ENCODE data around the gene OGFOD3. TPM values are rescaled to one million over a fixed set of nuclear protein-coding genes. Genes with fewer than 3 reads are reported as not detected.
"Not testable (repeated sequence)": the region's sequence is repeated elsewhere in the genome, so short reads cannot be mapped to it uniquely, and the experiment has no call there.

The OGFOD3 gene
- total and polyA plus RNA-seq, 12 donors = 17.9 to 131 (median 42.0) TPM

DNA sequence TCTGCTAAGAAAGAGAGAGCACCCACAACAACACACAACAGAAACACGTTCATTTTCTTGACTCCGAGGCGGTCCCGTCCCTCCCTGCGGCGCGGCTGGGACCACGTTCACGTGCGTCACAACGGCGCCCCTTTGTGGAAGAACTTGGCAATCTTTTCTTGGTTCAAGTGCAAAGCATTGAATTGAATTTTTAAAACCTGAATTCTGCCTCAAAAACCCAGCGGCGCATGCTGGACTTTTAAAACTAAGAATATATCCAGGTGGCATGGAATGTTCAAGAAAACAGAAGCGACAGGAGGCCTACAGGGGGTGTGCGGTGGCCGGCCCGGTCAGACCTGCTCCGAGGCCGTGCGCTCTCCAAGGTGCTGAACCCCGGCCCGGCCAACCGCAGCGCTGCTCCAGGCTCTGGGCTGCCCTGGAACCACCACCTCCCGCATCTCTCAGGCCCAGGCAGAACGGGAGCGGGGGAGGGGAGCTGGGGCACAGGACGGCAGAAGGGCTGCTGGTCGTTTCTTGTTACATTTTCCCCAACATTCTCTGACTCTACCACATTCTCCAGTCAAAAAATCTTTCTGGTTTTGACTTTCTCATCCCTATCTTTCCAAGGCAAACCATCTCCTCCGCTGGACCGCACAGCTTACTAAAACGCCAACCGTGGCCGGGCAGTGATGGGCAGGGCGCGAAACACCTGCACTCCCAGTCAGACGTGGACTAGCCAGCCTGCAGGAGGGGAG, 3.7 kb downstream of the OGFOD3 start:
- TF ChIP-seq POLR2A (IDR thresholded peaks at IDR 0.05) = no peak
- TF ChIP-seq, protein P1, sequence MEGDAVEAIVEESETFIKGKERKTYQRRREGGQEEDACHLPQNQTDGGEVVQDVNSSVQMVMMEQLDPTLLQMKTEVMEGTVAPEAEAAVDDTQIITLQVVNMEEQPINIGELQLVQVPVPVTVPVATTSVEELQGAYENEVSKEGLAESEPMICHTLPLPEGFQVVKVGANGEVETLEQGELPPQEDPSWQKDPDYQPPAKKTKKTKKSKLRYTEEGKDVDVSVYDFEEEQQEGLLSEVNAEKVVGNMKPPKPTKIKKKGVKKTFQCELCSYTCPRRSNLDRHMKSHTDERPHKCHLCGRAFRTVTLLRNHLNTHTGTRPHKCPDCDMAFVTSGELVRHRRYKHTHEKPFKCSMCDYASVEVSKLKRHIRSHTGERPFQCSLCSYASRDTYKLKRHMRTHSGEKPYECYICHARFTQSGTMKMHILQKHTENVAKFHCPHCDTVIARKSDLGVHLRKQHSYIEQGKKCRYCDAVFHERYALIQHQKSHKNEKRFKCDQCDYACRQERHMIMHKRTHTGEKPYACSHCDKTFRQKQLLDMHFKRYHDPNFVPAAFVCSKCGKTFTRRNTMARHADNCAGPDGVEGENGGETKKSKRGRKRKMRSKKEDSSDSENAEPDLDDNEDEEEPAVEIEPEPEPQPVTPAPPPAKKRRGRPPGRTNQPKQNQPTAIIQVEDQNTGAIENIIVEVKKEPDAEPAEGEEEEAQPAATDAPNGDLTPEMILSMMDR (IDR thresholded peaks at IDR 0.05) = peak; percentile 44 to 86 (median 70)
- no peak overlapping the region for H3K4me3 ChIP-seq
- no peaks in the 10 kb centered on the region for H3K9me3 ChIP-seq (replicated peaks in 1 of 3)
- WGBS, 4 donors = 21 to 28% (median 25%) methylated on average over 25 to 38 of the region's 38 CpGs
- DNase-seq = peak; percentile 69 to 82 (median 77)
- H3K36me3 ChIP-seq (replicated peaks in 1 of 2) = peaks cover 0 to 7% of the 10 kb centered on the region in 2 donors
- no peaks in the 10 kb centered on the region for H3K27me3 ChIP-seq
- peaks cover 6 to 27% of the 10 kb centered on the region in 2 donors for H3K4me1 ChIP-seq (replicated peaks in 1 of 2)
- no peak overlapping the region for H3K27ac ChIP-seq
- intact Hi-C loops (cut with DNase I) = loop anchor here (1.0 to 5.0 kb wide), 2 partner anchors 62 to 63 kb away; no protein-coding TSS in a partner anchor

DNA sequence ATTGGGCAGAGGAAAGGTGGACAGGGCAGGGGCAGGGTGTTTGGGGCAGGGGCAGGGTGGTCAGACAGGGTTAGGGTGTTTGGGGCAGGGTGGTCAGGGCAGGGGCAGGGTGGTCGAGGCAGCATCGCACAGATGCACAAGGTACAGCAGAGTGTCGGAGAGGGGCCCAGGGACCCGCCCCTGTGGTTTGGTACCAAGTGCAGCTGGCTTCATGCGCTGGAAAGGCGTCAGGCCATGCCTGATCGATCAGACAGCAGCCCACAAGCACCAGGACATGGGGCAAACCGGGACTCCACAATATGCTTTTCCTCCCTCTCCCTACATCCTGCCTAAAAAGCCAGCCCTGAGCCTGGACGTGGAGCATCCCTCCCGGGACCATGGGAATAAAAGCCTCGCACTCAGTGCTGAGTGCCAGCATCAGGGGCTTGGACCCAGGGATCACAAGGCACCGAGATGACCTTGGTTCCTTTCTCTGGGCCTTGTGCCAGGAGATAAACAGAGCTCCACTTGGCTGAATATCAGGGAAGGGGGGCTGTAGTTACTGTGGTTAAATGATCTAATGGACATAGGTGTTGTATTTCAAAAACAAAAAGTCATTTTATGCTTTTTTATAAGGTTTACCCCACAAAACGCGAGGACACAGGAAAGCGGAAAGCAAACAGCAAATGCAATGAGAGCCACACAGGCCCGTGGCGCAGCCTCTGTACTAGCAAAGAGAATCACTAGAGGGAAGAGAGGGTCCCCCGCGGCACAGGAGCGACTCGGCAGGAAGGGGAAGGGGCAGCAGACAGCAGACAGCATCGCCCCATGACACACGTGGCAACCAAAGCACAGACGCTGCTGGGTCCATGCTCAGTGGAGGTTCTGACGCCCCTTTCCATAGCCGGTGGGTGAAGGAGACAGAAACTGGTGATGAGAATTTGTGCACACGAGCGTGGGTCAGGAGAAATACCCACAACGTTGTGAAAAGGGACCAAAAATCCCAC, 5.6 kb downstream of the OGFOD3 start:
- peak in 4 of 7 donors; percentile 36 to 52 (median 42) for DNase-seq
- TF ChIP-seq, protein P1 (IDR thresholded peaks at IDR 0.05) = no peak
- TF ChIP-seq POLR2A (IDR thresholded peaks at IDR 0.05) = no peak
- Histone ChIP-seq H3K9me3 (replicated peaks in 1 of 3) (no peaks in the 10 kb centered on the region), H3K4me3 (no peak overlapping the region), H3K27ac (no peak overlapping the region), H3K4me1 (replicated peaks in 1 of 2) (peaks cover 4 to 17% of the 10 kb centered on the region in 2 donors), H3K36me3 (replicated peaks in 1 of 2) (peaks cover 0 to 10% of the 10 kb centered on the region in 2 donors), H3K27me3 (no peaks in the 10 kb centered on the region)
- 78 to 87% (median 83%) methylated on average over 21 to 29 of the region's 29 CpGs for WGBS, 4 donors
- intact Hi-C loops (cut with DNase I) = loop anchor here in 1 of 2 donors (5.0 kb wide), 1 partner anchor 61 kb away; no protein-coding TSS in a partner anchor

DNA sequence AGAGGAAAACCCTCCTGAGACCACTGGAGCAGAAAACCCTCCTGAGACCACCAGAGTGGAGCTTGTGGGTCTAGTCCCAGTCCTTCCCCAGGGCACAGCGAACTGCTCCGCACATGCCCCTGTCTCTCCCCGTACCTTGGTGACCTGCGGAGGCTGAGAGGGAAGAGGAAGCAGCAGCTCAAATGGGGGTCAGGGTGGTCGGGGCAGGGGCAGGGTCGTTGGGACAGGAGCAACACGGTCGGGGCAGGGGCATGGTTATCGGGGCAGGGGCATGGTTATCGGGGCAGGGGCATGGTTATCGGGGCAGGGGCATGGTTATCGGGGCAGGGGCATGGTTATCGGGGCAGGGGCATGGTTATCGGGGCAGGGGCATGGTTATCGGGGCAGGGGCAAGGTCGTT, 6.3 kb downstream of the OGFOD3 start:
- peaks cover 0 to 10% of the 10 kb centered on the region in 2 donors for H3K36me3 ChIP-seq (replicated peaks in 1 of 2)
- H3K27ac ChIP-seq; DNase-seq; H3K4me3 ChIP-seq; H3K27me3 ChIP-seq; H3K9me3 ChIP-seq (replicated peaks in 1 of 3): not testable (repeated sequence)
- intact Hi-C loops (cut with DNase I) = loop anchor here in 1 of 2 donors (5.0 kb wide), 1 partner anchor 60 kb away; no protein-coding TSS in a partner anchor
- WGBS, 4 donors = 77 to 85% (median 82%) methylated on average over 6 to 16 of the region's 16 CpGs
- H3K4me1 ChIP-seq (replicated peaks in 1 of 2) = peaks cover 0 to 12% of the 10 kb centered on the region in 2 donors

DNA sequence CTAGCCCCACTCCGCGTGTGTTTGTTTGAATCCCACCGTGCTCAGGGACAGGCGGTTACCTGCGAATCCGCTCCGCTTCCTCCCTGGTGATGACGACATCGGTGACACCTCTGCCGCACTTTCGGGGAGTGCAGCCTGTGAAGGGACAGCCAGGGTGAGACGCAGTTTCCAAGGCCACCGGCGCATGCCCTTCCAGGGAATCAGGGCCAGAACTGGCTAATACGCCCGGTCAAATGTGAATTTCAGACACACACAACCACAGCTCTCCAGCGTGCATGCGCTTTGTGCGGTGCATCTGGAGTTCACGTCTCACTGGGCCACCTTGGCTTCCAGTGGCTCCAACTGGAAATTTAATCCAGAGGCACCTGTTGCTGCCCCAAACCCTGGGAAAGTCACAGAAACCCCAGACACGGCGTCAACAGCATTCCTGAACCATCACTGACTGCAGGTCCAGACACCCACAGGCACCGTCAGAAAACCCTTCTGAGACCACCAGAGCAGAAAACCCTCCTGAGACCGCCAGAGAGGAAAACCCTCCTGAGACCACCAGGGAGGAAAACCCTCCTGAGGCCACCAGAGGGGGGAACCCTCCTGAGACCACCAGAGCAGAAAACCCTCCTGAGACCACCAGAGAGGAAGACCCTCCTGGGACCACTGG, 6.9 kb downstream of the OGFOD3 start:
- Histone ChIP-seq H3K4me1 (replicated peaks in 1 of 2) (peaks cover 0 to 12% of the 10 kb centered on the region in 2 donors), H3K9me3 (replicated peaks in 1 of 3) (no peaks in the 10 kb centered on the region), H3K4me3 (no peak overlapping the region), H3K36me3 (replicated peaks in 1 of 2) (peaks cover 0 to 10% of the 10 kb centered on the region in 2 donors), H3K27me3 (no peaks in the 10 kb centered on the region), H3K27ac (no peak overlapping the region)
- 89 to 97% (median 94%) methylated on average over 21 to 24 of the region's 24 CpGs for WGBS, 4 donors
- no peak for DNase-seq
- TF ChIP-seq, protein P1 (IDR thresholded peaks at IDR 0.05) = no peak
- no peak for TF ChIP-seq POLR2A (IDR thresholded peaks at IDR 0.05)
- intact Hi-C loops (cut with DNase I) = loop anchor here in 1 of 2 donors (5.0 kb wide), 1 partner anchor 59 kb away; no protein-coding TSS in a partner anchor
